ENCODE measurements around the gene PLEKHG4B. TPM values are rescaled to one million over a fixed set of nuclear protein-coding genes. Genes with fewer than 3 reads are reported as not detected.

Gene PLEKHG4B
- total and polyA plus RNA-seq, 2 of the 4 experiments (the other 2 are of a cell fraction) = 1.1 TPM

DNA sequence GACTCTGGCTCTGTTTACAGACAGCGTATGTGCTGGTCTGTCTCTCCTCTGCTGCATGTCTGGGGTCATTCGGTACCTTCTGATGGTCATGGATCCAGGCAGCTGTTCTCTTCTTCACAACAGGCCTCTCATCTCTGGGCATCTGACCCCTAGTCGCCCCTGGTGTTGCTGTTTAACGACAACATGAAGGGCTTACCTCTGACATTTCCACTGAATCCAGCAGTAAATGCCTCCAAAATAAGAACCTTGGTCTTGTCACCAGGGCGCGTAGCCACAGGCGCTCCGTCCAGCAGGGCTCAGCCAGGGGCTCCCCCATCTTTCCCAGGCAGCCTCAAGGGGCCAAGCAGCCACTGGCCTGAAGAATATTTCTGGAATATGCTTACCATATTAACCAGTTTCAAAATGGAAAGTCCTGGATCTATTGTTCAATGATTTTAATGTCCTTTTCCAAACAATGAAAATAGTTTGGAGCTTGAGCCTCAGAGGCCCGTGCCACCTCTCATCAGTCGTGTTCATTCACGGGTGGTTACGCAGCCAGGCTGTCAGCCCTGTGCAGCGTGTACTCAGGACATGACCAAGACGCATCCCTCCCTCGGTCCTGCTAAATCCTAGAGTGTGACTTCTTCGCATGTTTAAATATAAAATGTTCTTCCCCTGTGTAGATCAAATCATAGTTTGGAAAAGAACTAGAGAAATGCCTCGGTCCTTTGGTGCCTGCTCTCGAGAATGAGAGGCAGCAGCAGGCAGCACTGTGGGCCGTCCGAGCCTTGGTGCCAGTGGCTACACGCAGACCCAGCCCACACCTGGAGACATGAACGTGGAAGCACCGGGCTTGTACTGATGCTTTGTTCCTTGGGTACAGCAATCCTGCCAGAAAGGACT, 69.2 kb downstream of the PLEKHG4B start (continued):
- TF ChIP-seq FOS (IDR thresholded peaks at IDR 0.05; ENCODE audit: low read depth, low read length) (no peak), SMC3 (IDR thresholded peaks at IDR 0.05; ENCODE audit: low read depth, low read length) (no peak)

- H3K18ac ChIP-seq (ENCODE audit: low read depth, low read length) = no peak overlapping the region
- WGBS, 2 experiments (ENCODE audit: extremely low coverage in 2 of 2, insufficient read length in 1 of 2) = 100% methylated on average over 4 of the region's 17 CpGs; no CpG with 5 or more reads in 1 of the 2 experiments
- H4K20me1 ChIP-seq (ENCODE audit: insufficient read depth, low read length) = no peaks in the 10 kb centered on the region
- H3K36me3 ChIP-seq (ENCODE audit: control insufficient read depth, insufficient read depth, low read length) = no peaks in the 10 kb centered on the region
- peaks cover 12% of the 10 kb centered on the region for H3K4me1 ChIP-seq (ENCODE audit: control insufficient read depth, insufficient read depth, low read length)
- dilution Hi-C loops (cut with HindIII; ENCODE audit: low sequenced_read_pairs, unreplicated experiment) = no loop called here
- H2BK120ac ChIP-seq (ENCODE audit: low read depth, low read length) = no peak overlapping the region
- in situ Hi-C loops (cut with MboI; ENCODE audit: low sequenced_read_pairs) = no loop called here
- H3K79me1 ChIP-seq (ENCODE audit: low read depth in 1 of 2, low read length in 2 of 2) = no peaks in the 10 kb centered on the region
- no peaks in the 10 kb centered on the region for H3K9me3 ChIP-seq (ENCODE audit: control insufficient read depth, insufficient read depth, low read length)
- no peak for DNase-seq
- POLR2A ChIA-PET (ENCODE audit: unreplicated experiment) = no interaction called here
- H3K27ac ChIP-seq (ENCODE audit: insufficient read depth, low read length) = no peak overlapping the region
- no peak overlapping the region for H2BK20ac ChIP-seq (ENCODE audit: low read depth, low read length)
- H3K14ac ChIP-seq (replicated peaks; ENCODE audit: low read depth, low read length) = no peak overlapping the region
- H3K9me1 ChIP-seq (ENCODE audit: insufficient read depth, low read length) = peaks cover 12% of the 10 kb centered on the region; the same call in 1 of the 2 replicates
- no TSS peak for BruUV-seq (replicated peaks)
- no peak overlapping the region for H2BK5ac ChIP-seq (ENCODE audit: low read depth, low read length, poor library complexity, severe bottlenecking)
- no peak overlapping the region for H3K56ac ChIP-seq (ENCODE audit: extremely low read depth, insufficient read depth, low read length)
- intact Hi-C loops (cut with micrococcal nuclease) = no loop called here
- TF ChIP-seq, protein P1, sequence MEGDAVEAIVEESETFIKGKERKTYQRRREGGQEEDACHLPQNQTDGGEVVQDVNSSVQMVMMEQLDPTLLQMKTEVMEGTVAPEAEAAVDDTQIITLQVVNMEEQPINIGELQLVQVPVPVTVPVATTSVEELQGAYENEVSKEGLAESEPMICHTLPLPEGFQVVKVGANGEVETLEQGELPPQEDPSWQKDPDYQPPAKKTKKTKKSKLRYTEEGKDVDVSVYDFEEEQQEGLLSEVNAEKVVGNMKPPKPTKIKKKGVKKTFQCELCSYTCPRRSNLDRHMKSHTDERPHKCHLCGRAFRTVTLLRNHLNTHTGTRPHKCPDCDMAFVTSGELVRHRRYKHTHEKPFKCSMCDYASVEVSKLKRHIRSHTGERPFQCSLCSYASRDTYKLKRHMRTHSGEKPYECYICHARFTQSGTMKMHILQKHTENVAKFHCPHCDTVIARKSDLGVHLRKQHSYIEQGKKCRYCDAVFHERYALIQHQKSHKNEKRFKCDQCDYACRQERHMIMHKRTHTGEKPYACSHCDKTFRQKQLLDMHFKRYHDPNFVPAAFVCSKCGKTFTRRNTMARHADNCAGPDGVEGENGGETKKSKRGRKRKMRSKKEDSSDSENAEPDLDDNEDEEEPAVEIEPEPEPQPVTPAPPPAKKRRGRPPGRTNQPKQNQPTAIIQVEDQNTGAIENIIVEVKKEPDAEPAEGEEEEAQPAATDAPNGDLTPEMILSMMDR (conservative IDR thresholded peaks at IDR 0.05; ENCODE audit: low read depth, low read length) = no peak
- no peak for TF ChIP-seq RCOR1 (IDR thresholded peaks at IDR 0.05; ENCODE audit: insufficient replicate concordance, low read length)
- TF ChIP-seq FOS (IDR thresholded peaks at IDR 0.05; ENCODE audit: low read depth, low read length) = no peak
- no peak for TF ChIP-seq MAZ (IDR thresholded peaks at IDR 0.05; ENCODE audit: borderline replicate concordance, low read depth, low read length)
- TF ChIP-seq CHD1 (IDR thresholded peaks at IDR 0.05; ENCODE audit: low read depth, low read length) = no peak
- H2AFZ ChIP-seq (replicated peaks; ENCODE audit: low read length, poor library complexity) = no peak overlapping the region
- H2BK15ac ChIP-seq (ENCODE audit: low read depth, low read length) = no peak overlapping the region
- no peak overlapping the region for H4K91ac ChIP-seq (ENCODE audit: insufficient read depth, low read depth, low read length)
- H4K8ac ChIP-seq (ENCODE audit: low read depth in 2 of 2, low read length in 2 of 2) = no peak overlapping the region
- H4K5ac ChIP-seq (ENCODE audit: low read depth, low read length) = no peak overlapping the region
- CTCF ChIA-PET = no interaction called here
- H3K4me2 ChIP-seq (ENCODE audit: low read depth, low read length) = no peak overlapping the region
- H3K9ac ChIP-seq (ENCODE audit: low read depth, low read length) = no peak overlapping the region
- no peak overlapping the region for H3K4ac ChIP-seq (ENCODE audit: low read depth, low read length)
- ATAC-seq (ENCODE audit: low read depth) = no peak
- no peaks in the 10 kb centered on the region for H3K27me3 ChIP-seq (ENCODE audit: control insufficient read depth, insufficient read depth, low read length)
- H3K23ac ChIP-seq (ENCODE audit: low read depth, low read length) = no peak overlapping the region
- H3K4me3 ChIP-seq (ENCODE audit: insufficient read depth, low read depth, low read length) = no peak overlapping the region
- no peak overlapping the region for H2AK9ac ChIP-seq (replicated peaks; ENCODE audit: low read depth, low read length, poor library complexity)
- H2AK5ac ChIP-seq (ENCODE audit: low read depth, low read length) = peak overlapping the region; percentile 49; the same call in 1 of the 2 replicates
Observed at GRCh38 chr5:161803-162110, 69.8 kb downstream of the PLEKHG4B start.

Measured in IMR-90 (cell line).